Coronary artery (tissue), 2 donors: ENCODE data around the gene NPTXR.

ENCODE experiments used
- DNase-seq: peaks from one replicate; pipeline ENCODE4 v3.0.0-alpha.2; 2017; ENCODE audit warnings: low spot score
- H3K27ac ChIP-seq, 2 donors: fragments of 200-600 bp; sonication (generic); one replicate each; pipeline ENCODE4 v1.5.1; 2016 to 2019
- H3K4me3 ChIP-seq: fragments of 200-600 bp; sonication (generic); 2 replicates; pipeline ENCODE4 v1.5.1; 2016; ENCODE audit warnings: mild to moderate bottlenecking, moderate library complexity
- CTCF ChIP-seq: fragments of 200-600 bp; sonication (generic); IDR thresholded peaks from one replicate; pipeline ENCODE4 v1.5.1; 2019; ENCODE audit warnings: antibody characterized with exemption

The NPTXR gene

DNA sequence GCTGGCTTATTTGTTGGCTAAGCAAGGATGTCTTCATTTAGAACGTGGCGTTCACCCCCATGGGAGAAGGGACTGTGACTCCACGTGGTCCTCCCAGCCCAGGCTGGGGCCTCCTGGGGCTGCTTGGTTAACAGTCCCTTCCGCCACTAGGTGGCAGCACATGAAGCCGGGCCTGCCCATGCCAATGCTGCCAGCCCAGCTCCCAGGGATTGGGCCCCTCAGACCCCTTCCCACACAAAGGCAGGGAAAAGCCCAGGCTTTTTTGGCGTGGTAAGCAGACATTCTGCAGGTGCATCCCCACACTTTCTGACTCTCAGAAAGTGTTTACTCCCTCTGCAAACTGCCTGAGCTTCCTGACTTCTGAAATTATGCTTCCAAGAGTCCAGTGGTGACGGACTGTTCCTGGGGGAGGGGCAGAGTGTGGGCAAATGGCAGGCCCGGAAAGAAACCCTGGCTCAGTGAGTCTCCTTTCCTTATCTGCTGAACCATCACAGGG, 25.1 kb upstream of the NPTXR start:
- Histone ChIP-seq H3K4me3 (no peak overlapping the region), H3K27ac (no peak overlapping the region)
- TF ChIP-seq CTCF: peak; percentile 79
- peak; percentile 79 for DNase-seq

DNA sequence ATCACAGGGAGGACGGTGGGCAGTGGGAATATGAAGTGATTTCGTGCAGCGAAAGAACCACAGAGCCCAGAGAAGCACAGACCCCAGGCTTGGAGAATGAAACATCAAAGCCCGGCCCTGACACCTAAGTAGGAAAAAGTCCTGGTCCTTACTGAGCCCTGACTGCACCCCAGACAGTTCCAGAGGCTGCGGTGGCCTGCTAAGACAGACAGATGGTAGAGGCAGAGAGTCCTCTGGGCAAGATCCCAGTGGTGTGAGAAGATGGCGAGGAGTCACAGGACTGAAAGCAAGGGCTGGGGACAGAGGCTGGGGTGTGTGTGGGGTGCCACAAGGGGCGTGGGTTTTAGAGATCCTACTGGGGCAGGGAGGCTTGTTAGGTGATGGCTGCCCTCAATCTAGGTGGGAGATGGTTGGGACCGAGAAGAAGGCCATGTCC, 24.5 kb upstream of the NPTXR start:
- Histone ChIP-seq H3K27ac (no peak overlapping the region), H3K4me3 (no peak overlapping the region)
- DNase-seq: peak; percentile 65
- no peak for TF ChIP-seq CTCF

DNA sequence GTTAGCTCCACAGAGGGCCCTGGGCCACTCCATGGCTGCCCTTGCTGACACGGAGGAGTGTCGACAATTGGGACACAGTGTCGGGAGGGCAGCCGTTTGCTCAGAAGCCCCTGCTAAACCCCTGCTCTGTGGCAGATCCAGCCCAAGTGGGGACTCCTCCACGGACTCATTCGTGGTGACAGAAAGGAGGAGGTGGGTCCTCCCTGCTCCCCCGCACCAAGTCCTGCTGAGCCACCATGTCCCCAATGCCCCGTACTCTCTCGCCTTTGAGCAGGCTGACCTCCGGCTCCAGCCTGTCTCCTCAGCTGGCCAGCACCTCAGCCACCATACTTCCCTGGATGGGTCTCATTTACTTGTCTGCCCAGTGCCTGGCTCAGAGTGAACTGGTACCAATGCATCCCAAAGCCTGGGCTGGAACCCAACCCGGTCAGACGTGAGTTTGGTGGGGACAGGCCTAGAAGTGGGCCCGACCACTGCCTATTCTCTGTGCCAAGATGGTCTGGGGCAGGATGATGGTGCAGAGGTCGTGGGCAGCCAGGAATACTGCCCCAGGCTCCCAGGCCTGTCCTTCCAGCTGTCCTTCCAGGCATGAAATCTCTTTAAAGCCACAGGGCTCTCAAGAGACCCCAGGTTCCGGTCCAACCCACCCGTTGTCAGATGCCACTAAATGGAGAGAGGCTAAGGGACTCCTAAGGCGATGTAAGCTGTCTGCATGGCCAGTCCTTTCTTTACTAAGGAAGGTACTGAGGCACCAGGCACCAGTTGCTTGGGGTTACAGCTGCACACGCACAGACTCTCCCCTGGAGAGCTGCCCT, 23.9 kb upstream of the NPTXR start:
- peak; percentile 72 for DNase-seq
- Histone ChIP-seq H3K4me3 (no peak overlapping the region), H3K27ac (no peak overlapping the region)
- TF ChIP-seq CTCF: no peak

DNA sequence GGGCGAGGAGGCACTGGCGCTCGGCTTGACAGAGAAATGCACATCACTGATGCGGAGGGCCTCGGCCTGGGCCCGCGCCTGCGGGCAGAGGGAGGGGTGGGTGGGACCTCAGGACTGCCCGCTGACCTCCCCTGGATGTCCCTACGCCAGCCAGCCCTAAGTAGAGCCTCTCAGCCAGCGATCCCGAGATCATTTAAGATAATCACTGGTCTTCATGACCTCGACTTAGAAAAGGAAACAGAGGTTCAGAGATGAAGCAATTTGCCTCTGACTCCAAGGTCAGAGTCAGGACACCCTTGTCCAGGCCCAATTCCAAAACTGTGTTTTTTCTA, 23.3 kb upstream of the NPTXR start:
- no peak for TF ChIP-seq CTCF
- DNase-seq: no peak
- Histone ChIP-seq H3K27ac (no peak overlapping the region), H3K4me3 (no peak overlapping the region)

GRCh38 chr22:38866399-38867123, 22.7 kb upstream of the NPTXR start:
- peak; percentile 72 for DNase-seq
- Histone ChIP-seq H3K4me3 (peak overlapping the region; percentile 12), H3K27ac (peak overlapping the region in 1 of 2 donors; percentile 43)
- TF ChIP-seq CTCF: no peak

DNA sequence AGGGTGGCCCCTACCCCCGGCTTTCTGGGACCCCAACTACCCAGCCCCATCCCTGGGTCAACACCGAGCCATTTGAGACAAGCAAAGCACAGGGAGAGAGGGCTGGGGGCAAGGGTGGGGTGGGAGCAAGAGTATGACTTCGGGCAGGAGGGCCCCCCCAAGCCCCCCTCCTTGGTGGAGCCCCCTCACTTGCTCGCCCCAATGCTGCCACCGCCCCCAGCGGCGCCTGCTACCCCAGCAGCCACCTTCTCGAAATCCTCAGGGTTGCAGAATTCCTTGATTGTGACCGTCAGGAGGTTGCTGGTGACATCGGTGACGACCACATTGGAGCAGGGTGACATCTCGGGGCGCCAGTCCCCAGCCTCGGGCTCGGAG, 22.2 kb upstream of the NPTXR start:
- H3K4me3 ChIP-seq: peak overlapping the region; percentile 12
- peak overlapping the region in 1 of 2 donors; percentile 43 for H3K27ac ChIP-seq

More for the DNA sequence above, 22.2 kb upstream of the NPTXR start:
- no peak for TF ChIP-seq CTCF
- no peak for DNase-seq
